GM18873 (cell line): Measurements from ENCODE around the gene LYRM1.
"Not testable (repeated sequence)": the region's sequence is repeated elsewhere in the genome, so short reads cannot be mapped to it uniquely, and the experiment has no call there.

Experiments
- ATAC-seq: cut with Tn5 transposase; IDR thresholded peaks from one replicate; pipeline ENCODE4 v1.9.1; 2021; ENCODE audit warnings: mild to moderate bottlenecking, moderate library complexity, moderate number of reproducible peaks; ENCODE audit not compliant: unreplicated experiment, low FRiP score

LYRM1 gene

GRCh38 chr16:20968765-20969164 is 68.2 kb downstream of the LYRM1 start:
- no peak for ATAC-seq

- no peak for ATAC-seq
Observed at GRCh38 chr16:20969386-20969785, 68.8 kb downstream of the LYRM1 start.

GRCh38 chr16:20971401-20971800 is 70.8 kb downstream of the LYRM1 start:
- ATAC-seq, result no peak

GRCh38 chr16:20973201-20973600 is 72.6 kb downstream of the LYRM1 start:
- not testable (repeated sequence) for ATAC-seq
